Cerebellar cortex (tissue), 1 donor: ENCODE measurements around the gene SLC7A6OS.
A peak's percentile ranks its signal among the peaks of the same experiment; 100 is the strongest.

Experiments used
- DNase-seq: peaks from one replicate; pipeline ENCODE4 v3.0.0-alpha.2; 2015; ENCODE audit warnings: low spot score

SLC7A6OS gene

GRCh38 chr16:68310774-68311511, at the start of gene SLC7A6OS, which contains the start of gene PRMT7:
TSS of gene SLC7A6OS (minus strand) at chr16:68310946. CDS start at chr16:68310926, 20 bp downstream.
TSS of gene PRMT7 (plus strand) at chr16:68311019. CDS start at chr16:68315980, 4,961 bp downstream.
- DNase-seq, result peak; percentile 91

GRCh38 chr16:68359398-68360191, 48.8 kb upstream of the SLC7A6OS start:
- no peak for DNase-seq

- DNase-seq, result no peak
These were observed 48.2 kb upstream of the SLC7A6OS start for GRCh38 chr16:68358951-68359350.

- no peak for DNase-seq
These were observed 47.2 kb upstream of the SLC7A6OS start for GRCh38 chr16:68357923-68358322.

GRCh38 chr16:68357521-68357922, 46.8 kb upstream of the SLC7A6OS start:
- DNase-seq, result no peak

GRCh38 chr16:68356919-68357286, 46.2 kb upstream of the SLC7A6OS start:
- no peak for DNase-seq

- DNase-seq, result no peak
These were observed 45.6 kb upstream of the SLC7A6OS start for GRCh38 chr16:68356249-68356918.

GRCh38 chr16:68355447-68356248, 44.9 kb upstream of the SLC7A6OS start:
- no peak for DNase-seq

GRCh38 chr16:68354816-68355215, 44.1 kb upstream of the SLC7A6OS start:
- DNase-seq, result no peak

- DNase-seq, result no peak
These were observed 42.6 kb upstream of the SLC7A6OS start for GRCh38 chr16:68353366-68353765.

- DNase-seq, result no peak
These were observed 41.3 kb upstream of the SLC7A6OS start for GRCh38 chr16:68351991-68352431.

- no peak for DNase-seq
These were observed 40.7 kb upstream of the SLC7A6OS start for GRCh38 chr16:68351463-68351862.

- DNase-seq, result no peak
These were observed 40.1 kb upstream of the SLC7A6OS start for GRCh38 chr16:68350813-68351350.

GRCh38 chr16:68349838-68350410, 39.2 kb upstream of the SLC7A6OS start:
- DNase-seq, result no peak

GRCh38 chr16:68348639-68349445, 38.1 kb upstream of the SLC7A6OS start:
- no peak for DNase-seq

- no peak for DNase-seq
These were observed 36.9 kb upstream of the SLC7A6OS start for GRCh38 chr16:68347605-68348004.

- no peak for DNase-seq
These were observed 36.2 kb upstream of the SLC7A6OS start for GRCh38 chr16:68346892-68347480.

GRCh38 chr16:68345958-68346635, 35.4 kb upstream of the SLC7A6OS start:
- DNase-seq, result no peak

- no peak for DNase-seq
These were observed 34.6 kb upstream of the SLC7A6OS start for GRCh38 chr16:68345351-68345810.
